Upper lobe of left lung (tissue), 6 donors: ENCODE data around the gene LPAR2. TPM values are rescaled to one million over a fixed set of nuclear protein-coding genes. Genes with fewer than 3 reads are reported as not detected.
"Not testable (repeated sequence)": the region's sequence is repeated elsewhere in the genome, so short reads cannot be mapped to it uniquely, and the experiment has no call there.

Experiments
- ATAC-seq, 2 donors: fragments of 200-7000 bp; cut with Tn5 transposase; one replicate each; pipeline ENCODE4 v1.9.1; 2022; ENCODE audit warnings: mild to moderate bottlenecking in 2 of 2, moderate library complexity in 2 of 2; ENCODE audit not compliant: low FRiP score in 2 of 2
- DNase-seq, 2 donors: peaks; one replicate each; pipeline ENCODE4 v3.0.0-alpha.2; 2019 to 2020
- H3K27ac ChIP-seq, 4 donors: fragments of 200-600 bp; sonication (generic); one replicate each; pipeline ENCODE4 v1.5.1; 2016 to 2019
- H3K27me3 ChIP-seq, 4 donors: fragments of 200-600 bp; sonication (generic); one replicate each; pipeline ENCODE4 v1.5.1; 2017 to 2019
- H3K36me3 ChIP-seq, 4 donors: fragments of 200-600 bp; sonication (generic); one replicate each; pipeline ENCODE4 v1.5.1; 2016 to 2019
- H3K4me1 ChIP-seq, 4 donors: fragments of 200-600 bp; sonication (generic); one replicate each; pipeline ENCODE4 v1.5.1; 2018 to 2019
- H3K4me3 ChIP-seq, 4 donors: fragments of 200-600 bp; sonication (generic); one replicate each; pipeline ENCODE4 v1.5.1; 2017 to 2019; ENCODE audit warnings: mild to moderate bottlenecking in 2 of 4, moderate library complexity in 1 of 4
- H3K9me3 ChIP-seq, 4 donors: fragments of 200-600 bp; sonication (generic); one replicate each; pipeline ENCODE4 v1.5.1; 2018 to 2019
- EP300 ChIP-seq, 4 donors: sonication (generic); formaldehyde crosslinking; IDR thresholded peaks; one replicate each; pipeline ENCODE4 v1.5.1; 2017; ENCODE audit warnings: antibody characterized with exemption in 4 of 4, control low read depth in 2 of 4
- POLR2A ChIP-seq, 4 donors: fragments of 450-650 bp; IDR thresholded peaks; one replicate each; pipeline ENCODE4 v1.5.1; 2016 to 2017; ENCODE audit warnings: antibody characterized with exemption in 4 of 4, mild to moderate bottlenecking in 2 of 4
- POLR2AphosphoS5 ChIP-seq, 2 donors: sonication (generic); formaldehyde crosslinking; IDR thresholded peaks; one replicate each; pipeline ENCODE4 v1.5.1; 2017; ENCODE audit warnings: antibody characterized with exemption in 2 of 2
- WGBS, 2 donors: methylation state at CpG; one replicate each; pipeline ENCODE4 v1.1.5; 2017 to 2018; 5-methylcytosine and 5-hydroxymethylcytosine counted together
- total RNA-seq, 6 donors: library from RNA; depleted of rRNA in 4 of 6; stranded (reverse); fragments of >200 nt in 4 of 6; gene quantifications; one replicate each; pipeline versions ENCODE4 v1.1.0 to v1.2.1, GENCODE V29; 2016 to 2021
- TF ChIP-seq, protein P1 (sequence below), 6 experiments: fragments of 450-650 bp in 4 of 6; fragments of 200-600 bp in 2 of 6; sonication (generic) in 2 of 6; IDR thresholded peaks; one replicate each; pipeline ENCODE4 v1.5.1; 2016 to 2019; ENCODE audit warnings: antibody characterized with exemption in 6 of 6
- donor health status: DM: no; HTN: no; CAD: no; lungs with moderate emphysema.
- donor health status: DM: no; HTN: yes; CAD: no; lungs with severe emphysema.

The LPAR2 gene
- total RNA-seq, 6 donors from 2014 or later: 16.4 to 51.3 (median 24.1) TPM

DNA sequence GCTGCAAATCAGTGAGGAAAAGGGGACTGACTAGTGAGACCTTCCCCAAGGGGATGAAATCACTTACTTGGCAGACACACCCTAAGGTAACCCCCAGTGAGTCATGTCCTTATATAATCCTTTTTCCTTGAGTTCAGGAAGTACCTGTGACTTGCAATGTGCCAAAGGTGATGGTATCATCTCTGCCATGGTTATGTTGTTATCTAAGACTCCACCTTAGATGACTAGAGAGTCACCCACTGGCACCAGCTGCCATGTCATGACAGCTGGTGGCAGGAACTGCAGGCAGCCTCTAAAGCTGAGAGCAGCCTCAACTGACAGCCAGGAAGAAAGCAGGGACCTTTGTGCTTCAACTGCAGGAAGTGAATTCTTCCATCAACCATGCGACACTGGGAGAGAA lies 22.0 kb downstream of the LPAR2 start:
- H3K9me3 ChIP-seq: no peaks in the 10 kb centered on the region
- ATAC-seq (no peak), DNase-seq (no peak)
- TF ChIP-seq, protein P1, sequence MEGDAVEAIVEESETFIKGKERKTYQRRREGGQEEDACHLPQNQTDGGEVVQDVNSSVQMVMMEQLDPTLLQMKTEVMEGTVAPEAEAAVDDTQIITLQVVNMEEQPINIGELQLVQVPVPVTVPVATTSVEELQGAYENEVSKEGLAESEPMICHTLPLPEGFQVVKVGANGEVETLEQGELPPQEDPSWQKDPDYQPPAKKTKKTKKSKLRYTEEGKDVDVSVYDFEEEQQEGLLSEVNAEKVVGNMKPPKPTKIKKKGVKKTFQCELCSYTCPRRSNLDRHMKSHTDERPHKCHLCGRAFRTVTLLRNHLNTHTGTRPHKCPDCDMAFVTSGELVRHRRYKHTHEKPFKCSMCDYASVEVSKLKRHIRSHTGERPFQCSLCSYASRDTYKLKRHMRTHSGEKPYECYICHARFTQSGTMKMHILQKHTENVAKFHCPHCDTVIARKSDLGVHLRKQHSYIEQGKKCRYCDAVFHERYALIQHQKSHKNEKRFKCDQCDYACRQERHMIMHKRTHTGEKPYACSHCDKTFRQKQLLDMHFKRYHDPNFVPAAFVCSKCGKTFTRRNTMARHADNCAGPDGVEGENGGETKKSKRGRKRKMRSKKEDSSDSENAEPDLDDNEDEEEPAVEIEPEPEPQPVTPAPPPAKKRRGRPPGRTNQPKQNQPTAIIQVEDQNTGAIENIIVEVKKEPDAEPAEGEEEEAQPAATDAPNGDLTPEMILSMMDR (IDR thresholded peaks at IDR 0.05): no peak
- no peak for TF ChIP-seq POLR2A (IDR thresholded peaks at IDR 0.05)
- no peak for TF ChIP-seq EP300 (IDR thresholded peaks at IDR 0.05)
- TF ChIP-seq POLR2AphosphoS5 (IDR thresholded peaks at IDR 0.05): no peak
- no peaks in the 10 kb centered on the region for H3K27me3 ChIP-seq
- no peak overlapping the region for H3K27ac ChIP-seq
- WGBS, 2 donors: 55 to 67% methylated on average over 1 of the region's 1 CpG
- no peak overlapping the region for H3K4me3 ChIP-seq
- no peaks in the 10 kb centered on the region for H3K4me1 ChIP-seq
- H3K36me3 ChIP-seq: no peaks in the 10 kb centered on the region

- Histone ChIP-seq H3K4me3 (no peak overlapping the region), H3K4me1 (no peaks in the 10 kb centered on the region), H3K27me3 (no peaks in the 10 kb centered on the region), H3K36me3 (no peaks in the 10 kb centered on the region), H3K9me3 (no peaks in the 10 kb centered on the region), H3K27ac (no peak overlapping the region)
- ATAC-seq: no peak
- no peak for TF ChIP-seq EP300 (IDR thresholded peaks at IDR 0.05)
- TF ChIP-seq POLR2AphosphoS5 (IDR thresholded peaks at IDR 0.05): no peak
- TF ChIP-seq, protein P1 (IDR thresholded peaks at IDR 0.05): no peak
- no peak for TF ChIP-seq POLR2A (IDR thresholded peaks at IDR 0.05)
- no peak for DNase-seq
- WGBS, 2 donors: 43 to 63% methylated on average over 3 of the region's 3 CpGs
These were observed 25.2 kb downstream of the LPAR2 start for GRCh38 chr19:19602713-19603324.

- WGBS, 2 donors: 85 to 90% methylated on average over 9 of the region's 9 CpGs
- H3K9me3 ChIP-seq: no peaks in the 10 kb centered on the region
- TF ChIP-seq EP300 (IDR thresholded peaks at IDR 0.05) (no peak), POLR2AphosphoS5 (IDR thresholded peaks at IDR 0.05) (no peak), POLR2A (IDR thresholded peaks at IDR 0.05) (no peak)
- TF ChIP-seq, protein P1 (IDR thresholded peaks at IDR 0.05): no peak
- no peak overlapping the region for H3K27ac ChIP-seq
- ATAC-seq (no peak), DNase-seq (no peak)
- no peaks in the 10 kb centered on the region for H3K4me1 ChIP-seq
- no peak overlapping the region for H3K4me3 ChIP-seq
- no peaks in the 10 kb centered on the region for H3K36me3 ChIP-seq
- no peaks in the 10 kb centered on the region for H3K27me3 ChIP-seq
These were observed 25.8 kb downstream of the LPAR2 start for GRCh38 chr19:19602136-19602712.

DNA sequence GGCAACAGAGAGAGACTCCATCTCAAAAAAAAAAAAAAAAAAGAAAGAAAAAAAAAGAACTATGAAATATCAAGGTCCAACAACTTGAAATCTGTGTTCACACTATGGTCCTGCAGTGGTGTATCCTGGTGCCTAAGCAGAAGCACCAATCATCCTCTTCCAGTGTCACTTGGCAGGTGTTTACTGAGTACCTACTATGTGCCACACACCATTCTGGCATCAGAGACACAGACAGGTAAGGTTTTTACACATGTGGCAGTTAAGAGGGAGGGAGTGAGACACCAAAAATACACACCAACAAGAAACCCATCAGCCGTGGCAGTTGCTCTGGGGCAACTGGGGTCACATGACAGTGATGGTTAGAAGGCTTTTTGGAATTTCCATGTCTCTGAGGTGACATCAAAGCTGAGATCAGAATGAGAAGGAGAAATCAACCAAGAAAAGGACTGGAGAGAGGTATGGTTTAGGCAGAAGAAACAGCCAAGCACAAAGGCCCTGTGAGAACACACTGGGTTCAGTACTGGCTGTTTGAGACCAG lies 27.2 kb downstream of the LPAR2 start:
- Histone ChIP-seq H3K9me3 (no peaks in the 10 kb centered on the region), H3K4me1 (peaks cover 0 to 9% (median 0%) of the 10 kb centered on the region in 4 donors), H3K27ac (no peak overlapping the region), H3K36me3 (no peaks in the 10 kb centered on the region), H3K4me3 (no peak overlapping the region), H3K27me3 (no peaks in the 10 kb centered on the region)
- no peak for TF ChIP-seq POLR2AphosphoS5 (IDR thresholded peaks at IDR 0.05)
- TF ChIP-seq, protein P1 (IDR thresholded peaks at IDR 0.05): no peak
- no peak for TF ChIP-seq POLR2A (IDR thresholded peaks at IDR 0.05)
- no peak for TF ChIP-seq EP300 (IDR thresholded peaks at IDR 0.05)
- ATAC-seq (no peak), DNase-seq (no peak)
- WGBS, 2 donors: 78 to 88% methylated on average over 1 of the region's 1 CpG

DNA sequence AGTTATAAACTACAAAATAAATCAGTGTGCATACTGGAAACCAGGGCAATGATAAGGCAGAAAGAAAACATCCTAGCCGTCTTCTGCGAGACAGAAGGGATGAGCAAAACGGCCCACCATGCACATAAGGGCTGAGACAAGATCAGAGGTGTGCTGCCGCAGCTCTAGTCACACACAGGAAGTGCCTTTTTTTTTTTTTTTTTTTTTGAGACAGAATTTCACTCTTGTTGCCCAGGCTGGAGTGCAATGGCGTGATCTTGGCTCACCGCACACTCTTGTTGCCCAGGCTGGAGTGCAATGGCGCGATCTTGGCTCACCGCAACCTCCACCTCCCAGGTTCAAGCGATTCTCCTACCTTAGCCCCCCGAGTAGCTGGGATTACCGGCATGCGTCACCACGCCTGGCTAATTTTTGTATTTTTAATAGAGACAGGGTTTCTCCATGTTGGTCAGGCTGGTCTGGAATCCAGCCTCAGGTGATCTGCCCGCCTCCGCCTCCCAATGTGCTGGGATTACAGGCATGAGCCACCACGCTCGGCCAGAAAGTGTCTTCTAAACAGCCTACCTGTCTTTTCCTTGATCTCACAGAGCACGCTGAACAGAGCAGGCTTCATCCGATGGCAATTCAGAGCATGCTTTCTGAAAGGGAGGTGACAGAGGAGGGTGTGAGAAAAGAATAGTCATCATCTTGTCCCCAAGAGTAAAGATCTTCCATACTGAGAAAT lies 29.1 kb downstream of the LPAR2 start:
- H3K9me3 ChIP-seq, H3K4me3 ChIP-seq, ATAC-seq, H3K27me3 ChIP-seq, H3K36me3 ChIP-seq, DNase-seq: not testable (repeated sequence)
- Histone ChIP-seq H3K27ac (peak overlapping the region; percentile 10 to 79 (median 61)), H3K4me1 (peaks cover 0 to 26% (median 8%) of the 10 kb centered on the region in 4 donors)
- WGBS, 2 donors: 90% methylated on average over 20 of the region's 20 CpGs
